ENCODE measurements around the gene PTGES3.

Gene PTGES3

GRCh38 chr12:56645717-56646446 is 42.2 kb downstream of the PTGES3 start, which contains the start of gene ATP5F1B:
TSS of gene ATP5F1B (minus strand) at chr12:56645984. CDS start at chr12:56645963, 21 bp downstream.
- peak within 1 kb of the TSS; percentile 100 for H3K4me3 ChIP-seq (ENCODE audit: low read length)
- peaks cover 39% of the 10 kb centered on the region for H3K36me3 ChIP-seq (ENCODE audit: control insufficient read depth, insufficient read depth, low read length, severe bottlenecking)
- H3K9me3 ChIP-seq (ENCODE audit: control insufficient read depth, low read length): no peaks in the 10 kb centered on the region
- H3K27me3 ChIP-seq (replicated peaks; ENCODE audit: control insufficient read depth, insufficient read depth, low read length): no peaks in the 10 kb centered on the region
- DNase-seq (ENCODE audit: low read depth): peak; percentile 99
- peaks cover 26% of the 10 kb centered on the region for H3K4me1 ChIP-seq (ENCODE audit: control insufficient read depth, insufficient read depth, low read length)
- peak within 1 kb of the TSS; percentile 100 for H3K9ac ChIP-seq (ENCODE audit: low read length)

GRCh38 chr12:56645201-56645716 is 42.8 kb downstream of the PTGES3 start:
- Histone ChIP-seq H3K27me3 (replicated peaks; ENCODE audit: control insufficient read depth, insufficient read depth, low read length) (no peaks in the 10 kb centered on the region), H3K9me3 (ENCODE audit: control insufficient read depth, low read length) (no peaks in the 10 kb centered on the region), H3K4me1 (ENCODE audit: control insufficient read depth, insufficient read depth, low read length) (peaks cover 26% of the 10 kb centered on the region), H3K36me3 (ENCODE audit: control insufficient read depth, insufficient read depth, low read length, severe bottlenecking) (peaks cover 45% of the 10 kb centered on the region), H3K4me3 (ENCODE audit: low read length) (peak overlapping the region; percentile 100), H3K9ac (ENCODE audit: low read length) (peak overlapping the region; percentile 100)
- DNase-seq (ENCODE audit: low read depth): peak; percentile 61

- peaks cover 51% of the 10 kb centered on the region for H3K36me3 ChIP-seq (ENCODE audit: control insufficient read depth, insufficient read depth, low read length, severe bottlenecking)
- peak; percentile 42 for DNase-seq (ENCODE audit: low read depth)
Observed at GRCh38 chr12:56644654-56645053, 43.4 kb downstream of the PTGES3 start.

GRCh38 chr12:56641219-56641618 is 46.9 kb downstream of the PTGES3 start:
- H3K36me3 ChIP-seq (ENCODE audit: control insufficient read depth, insufficient read depth, low read length, severe bottlenecking): peaks cover 77% of the 10 kb centered on the region
- no peak overlapping the region for H3K4me3 ChIP-seq (ENCODE audit: low read length)
- no peaks in the 10 kb centered on the region for H3K27me3 ChIP-seq (replicated peaks; ENCODE audit: control insufficient read depth, insufficient read depth, low read length)
- H3K9ac ChIP-seq (ENCODE audit: low read length): no peak overlapping the region
- peaks cover 38% of the 10 kb centered on the region for H3K4me1 ChIP-seq (ENCODE audit: control insufficient read depth, insufficient read depth, low read length)
- no peaks in the 10 kb centered on the region for H3K9me3 ChIP-seq (ENCODE audit: control insufficient read depth, low read length)
- no peak for DNase-seq (ENCODE audit: low read depth)

More at GRCh38 chr12:56644654-56645053, 43.4 kb downstream of the PTGES3 start:
- peak overlapping the region; percentile 100 for H3K4me3 ChIP-seq (ENCODE audit: low read length)
- H3K9ac ChIP-seq (ENCODE audit: low read length): peak overlapping the region; percentile 100
- peaks cover 26% of the 10 kb centered on the region for H3K4me1 ChIP-seq (ENCODE audit: control insufficient read depth, insufficient read depth, low read length)
- no peaks in the 10 kb centered on the region for H3K27me3 ChIP-seq (replicated peaks; ENCODE audit: control insufficient read depth, insufficient read depth, low read length)
- no peaks in the 10 kb centered on the region for H3K9me3 ChIP-seq (ENCODE audit: control insufficient read depth, low read length)

- DNase-seq (ENCODE audit: low read depth): no peak
- Histone ChIP-seq H3K27me3 (replicated peaks; ENCODE audit: control insufficient read depth, insufficient read depth, low read length) (no peaks in the 10 kb centered on the region), H3K4me1 (ENCODE audit: control insufficient read depth, insufficient read depth, low read length) (peaks cover 35% of the 10 kb centered on the region), H3K9me3 (ENCODE audit: control insufficient read depth, low read length) (no peaks in the 10 kb centered on the region), H3K4me3 (ENCODE audit: low read length) (no peak overlapping the region), H3K36me3 (ENCODE audit: control insufficient read depth, insufficient read depth, low read length, severe bottlenecking) (peaks cover 56% of the 10 kb centered on the region), H3K9ac (ENCODE audit: low read length) (peak overlapping the region; percentile 83)
Observed at GRCh38 chr12:56637621-56638020, 50.5 kb downstream of the PTGES3 start.

GRCh38 chr12:56636675-56637540 is 51.2 kb downstream of the PTGES3 start:
- no peaks in the 10 kb centered on the region for H3K9me3 ChIP-seq (ENCODE audit: control insufficient read depth, low read length)
- H3K4me3 ChIP-seq (ENCODE audit: low read length): peak overlapping the region; percentile 99
- no peaks in the 10 kb centered on the region for H3K27me3 ChIP-seq (replicated peaks; ENCODE audit: control insufficient read depth, insufficient read depth, low read length)
- DNase-seq (ENCODE audit: low read depth): peak; percentile 100
- peak overlapping the region; percentile 96 for H3K9ac ChIP-seq (ENCODE audit: low read length)
- peaks cover 48% of the 10 kb centered on the region for H3K36me3 ChIP-seq (ENCODE audit: control insufficient read depth, insufficient read depth, low read length, severe bottlenecking)
- peaks cover 37% of the 10 kb centered on the region for H3K4me1 ChIP-seq (ENCODE audit: control insufficient read depth, insufficient read depth, low read length)

GRCh38 chr12:56635806-56636674 is 52.0 kb downstream of the PTGES3 start:
- Histone ChIP-seq H3K27me3 (replicated peaks; ENCODE audit: control insufficient read depth, insufficient read depth, low read length) (no peaks in the 10 kb centered on the region), H3K36me3 (ENCODE audit: control insufficient read depth, insufficient read depth, low read length, severe bottlenecking) (peaks cover 40% of the 10 kb centered on the region), H3K9ac (ENCODE audit: low read length) (peak overlapping the region; percentile 96), H3K4me3 (ENCODE audit: low read length) (peak overlapping the region; percentile 99), H3K9me3 (ENCODE audit: control insufficient read depth, low read length) (no peaks in the 10 kb centered on the region), H3K4me1 (ENCODE audit: control insufficient read depth, insufficient read depth, low read length) (peaks cover 43% of the 10 kb centered on the region)
- peak; percentile 95 for DNase-seq (ENCODE audit: low read depth)

GRCh38 chr12:56634837-56635791 is 53.0 kb downstream of the PTGES3 start:
- DNase-seq (ENCODE audit: low read depth): peak; percentile 79
- Histone ChIP-seq H3K9me3 (ENCODE audit: control insufficient read depth, low read length) (no peaks in the 10 kb centered on the region), H3K4me3 (ENCODE audit: low read length) (peak overlapping the region; percentile 99), H3K27me3 (replicated peaks; ENCODE audit: control insufficient read depth, insufficient read depth, low read length) (no peaks in the 10 kb centered on the region), H3K4me1 (ENCODE audit: control insufficient read depth, insufficient read depth, low read length) (peaks cover 52% of the 10 kb centered on the region), H3K36me3 (ENCODE audit: control insufficient read depth, insufficient read depth, low read length, severe bottlenecking) (peaks cover 30% of the 10 kb centered on the region), H3K9ac (ENCODE audit: low read length) (peak overlapping the region; percentile 96)

GRCh38 chr12:56634242-56634836 is 53.7 kb downstream of the PTGES3 start:
- Histone ChIP-seq H3K27me3 (replicated peaks; ENCODE audit: control insufficient read depth, insufficient read depth, low read length) (no peaks in the 10 kb centered on the region), H3K4me1 (ENCODE audit: control insufficient read depth, insufficient read depth, low read length) (peaks cover 52% of the 10 kb centered on the region), H3K9ac (ENCODE audit: low read length) (peak overlapping the region; percentile 96), H3K36me3 (ENCODE audit: control insufficient read depth, insufficient read depth, low read length, severe bottlenecking) (peaks cover 23% of the 10 kb centered on the region), H3K4me3 (ENCODE audit: low read length) (peak overlapping the region; percentile 99), H3K9me3 (ENCODE audit: control insufficient read depth, low read length) (no peaks in the 10 kb centered on the region)
- DNase-seq (ENCODE audit: low read depth): peak; percentile 49
